Measurements from ENCODE around the gene PTGES2. TPM values are rescaled to one million over a fixed set of nuclear protein-coding genes. Genes with fewer than 3 reads are reported as not detected.

The PTGES2 gene
- total and polyA plus RNA-seq, 2 of the 13 experiments (the other 11 are each of a cell fraction or from before 2014, with no cell fraction given): 63.7 to 79.8 TPM

- TF ChIP-seq SYNCRIP (IDR thresholded peaks at IDR 0.05; ENCODE audit: insufficient read depth, low read depth, low read length) (no peak), ZNF17 (CRISPR knock-in tag; IDR thresholded peaks at IDR 0.05) (no peak), ZNF841 (CRISPR knock-in tag; IDR thresholded peaks at IDR 0.05; ENCODE audit: borderline replicate concordance) (no peak), NFAT5 (CRISPR knock-in tag; IDR thresholded peaks at IDR 0.05) (no peak), AHDC1 (CRISPR knock-in tag; IDR thresholded peaks at IDR 0.05; ENCODE audit: borderline replicate concordance) (peak; percentile 88), ZNF549 (CRISPR knock-in tag; IDR thresholded peaks at IDR 0.05) (no peak), STAG1 (CRISPR knock-in tag; IDR thresholded peaks at IDR 0.05) (peak; percentile 26; the same call in 1 of the 2 replicates), ZSCAN22 (CRISPR knock-in tag; IDR thresholded peaks at IDR 0.05) (peak; percentile 76; the same call in 1 of the 2 replicates), HMG20A (CRISPR knock-in tag; IDR thresholded peaks at IDR 0.05; ENCODE audit: borderline replicate concordance) (peak; percentile 75; the same call in 1 of the 2 replicates), GRHL1 (CRISPR knock-in tag; conservative IDR thresholded peaks at IDR 0.05) (no peak), HIC2 (CRISPR knock-in tag; IDR thresholded peaks at IDR 0.05; ENCODE audit: low read depth) (peak; percentile 97), CREBL2 (CRISPR knock-in tag; IDR thresholded peaks at IDR 0.05; ENCODE audit: borderline replicate concordance) (no peak), POLR2AphosphoS2 (IDR thresholded peaks at IDR 0.05; ENCODE audit: low read depth, low read length) (no peak)
Measured at GRCh38 chr9:128115187-128116103, 12.1 kb downstream of the PTGES2 start (continued).
